ENCODE results near the gene KRT40.

The KRT40 gene

GRCh38 chr17:41019415-41019814 lies 35.3 kb upstream of the KRT40 start:
- no peak overlapping the region for H3K27ac ChIP-seq
- intact Hi-C loops (cut with DNase I; ENCODE audit: low total_unique reads), result no loop called here
- no peak for TF ChIP-seq CTCF (IDR thresholded peaks at IDR 0.05)
- H3K4me1 ChIP-seq, result no peaks in the 10 kb centered on the region
- H3K9me3 ChIP-seq, result no peaks in the 10 kb centered on the region
- no peak for DNase-seq
- no peak overlapping the region for H3K4me3 ChIP-seq
- H3K36me3 ChIP-seq, result no peaks in the 10 kb centered on the region
- no peaks in the 10 kb centered on the region for H3K27me3 ChIP-seq

- H3K4me3 ChIP-seq, result no peak overlapping the region
These were observed 34.4 kb upstream of the KRT40 start for GRCh38 chr17:41018541-41018940.

GRCh38 chr17:41016578-41017215 lies 32.6 kb upstream of the KRT40 start:
- no peak for DNase-seq
- Histone ChIP-seq H3K36me3 (no peaks in the 10 kb centered on the region), H3K27me3 (no peaks in the 10 kb centered on the region), H3K9me3 (no peaks in the 10 kb centered on the region), H3K4me3 (no peak overlapping the region), H3K27ac (no peak overlapping the region), H3K4me1 (no peaks in the 10 kb centered on the region)
- intact Hi-C loops (cut with DNase I; ENCODE audit: low total_unique reads), result no loop called here
- TF ChIP-seq CTCF (IDR thresholded peaks at IDR 0.05), result no peak

More at GRCh38 chr17:41018541-41018940, 34.4 kb upstream of the KRT40 start:
- intact Hi-C loops (cut with DNase I; ENCODE audit: low total_unique reads), result no loop called here
- TF ChIP-seq CTCF (IDR thresholded peaks at IDR 0.05), result no peak
- no peak for DNase-seq
- Histone ChIP-seq H3K9me3 (no peaks in the 10 kb centered on the region), H3K36me3 (no peaks in the 10 kb centered on the region), H3K27ac (no peak overlapping the region), H3K27me3 (no peaks in the 10 kb centered on the region), H3K4me1 (no peaks in the 10 kb centered on the region)

- no peak overlapping the region for H3K27ac ChIP-seq
- no peaks in the 10 kb centered on the region for H3K27me3 ChIP-seq
- TF ChIP-seq CTCF (IDR thresholded peaks at IDR 0.05), result no peak
- no peaks in the 10 kb centered on the region for H3K4me1 ChIP-seq
- no peak overlapping the region for H3K4me3 ChIP-seq
- intact Hi-C loops (cut with DNase I; ENCODE audit: low total_unique reads), result no loop called here
- no peak for DNase-seq
- no peaks in the 10 kb centered on the region for H3K36me3 ChIP-seq
- H3K9me3 ChIP-seq, result no peaks in the 10 kb centered on the region
These were observed 31.3 kb upstream of the KRT40 start for GRCh38 chr17:41015454-41015853.

GRCh38 chr17:41013606-41014005 lies 29.5 kb upstream of the KRT40 start:
- no peak overlapping the region for H3K27ac ChIP-seq
- H3K4me3 ChIP-seq, result no peak overlapping the region
- no peaks in the 10 kb centered on the region for H3K27me3 ChIP-seq
- H3K9me3 ChIP-seq, result no peaks in the 10 kb centered on the region
- intact Hi-C loops (cut with DNase I; ENCODE audit: low total_unique reads), result no loop called here
- peak in 1 of 2 donors; percentile 31 for DNase-seq
- H3K36me3 ChIP-seq, result no peaks in the 10 kb centered on the region
- H3K4me1 ChIP-seq, result no peaks in the 10 kb centered on the region
- no peak for TF ChIP-seq CTCF (IDR thresholded peaks at IDR 0.05)

GRCh38 chr17:41013181-41013580 lies 29.1 kb upstream of the KRT40 start:
- Histone ChIP-seq H3K4me1 (no peaks in the 10 kb centered on the region), H3K4me3 (no peak overlapping the region), H3K27me3 (no peaks in the 10 kb centered on the region), H3K27ac (no peak overlapping the region), H3K36me3 (no peaks in the 10 kb centered on the region), H3K9me3 (no peaks in the 10 kb centered on the region)
- DNase-seq, result no peak
- TF ChIP-seq CTCF (IDR thresholded peaks at IDR 0.05), result no peak
- intact Hi-C loops (cut with DNase I; ENCODE audit: low total_unique reads), result no loop called here

All from tibial artery (tissue), 4 donors.